GM12878 (cell line): ENCODE data around the gene NAGK. TPM values are rescaled to one million over a fixed set of nuclear protein-coding genes. Genes with fewer than 3 reads are reported as not detected.
"Not testable (repeated sequence)": the region's sequence is repeated elsewhere in the genome, so short reads cannot be mapped to it uniquely, and the experiment has no call there.

Experiments
- ATAC-seq: fragments of 200-7000 bp; cut with Tn5 transposase; 3 replicates; pipeline ENCODE4 v1.9.1; 2020; ENCODE audit warnings: mild to moderate bottlenecking, moderate library complexity
- BruUV-seq: library from RNA; stranded (reverse); fragments of 400-500 nt; replicated peaks from 2 replicates; lab custom pipeline; 2021; lab: Mats Ljungman, UMichigan
- CTCF ChIA-PET: fragments of 300-600 bp; sonication (Branson Sonifier 250); formaldehyde crosslinking; extraction: SDS; loops from one replicate; lab custom pipeline; 2021; ENCODE audit warnings: inconsistent platforms; lab: Yijun Ruan, JAX
- POLR2A ChIA-PET: fragments of 350-600 bp; formaldehyde crosslinking; extraction: SDS; loops from one replicate; lab custom pipeline; 2021; ENCODE audit warnings: inconsistent platforms; lab: Charles Lee
- RAD21 ChIA-PET: fragments of 300-600 bp; sonication (Branson Sonifier 250); formaldehyde crosslinking; loops from one replicate; lab custom pipeline; 2023; ENCODE audit warnings: antibody characterized with exemption; ENCODE audit not compliant: unreplicated experiment; lab: Charles Lee
- SMC1A ChIA-PET: fragments of 300-600 bp; sonication (Branson Sonifier 250); formaldehyde crosslinking; loops from one replicate; lab custom pipeline; 2023; ENCODE audit not compliant: unreplicated experiment, uncharacterized antibody; lab: Charles Lee
- DNase-seq: peaks from one replicate; pipeline ENCODE4 v3.0.0-alpha.2; 2011; ENCODE audit warnings: low read depth, low spot score
- FAIRE-seq: peaks from 3 replicates; lab custom pipeline; 2011; peaks lifted over from hg19 to GRCh38; lab: Jason Lieb, UNC
- H2AFZ ChIP-seq: 2 replicates; pipeline ENCODE4 v1.6.0; 2011; ENCODE audit warnings: low read depth, low read length, control low read depth; ENCODE audit not compliant: control insufficient read depth
- H3K27ac ChIP-seq: 2 replicates; pipeline ENCODE4 v1.5.1; 2011; ENCODE audit warnings: control low read depth; ENCODE audit not compliant: control insufficient read depth, insufficient read depth
- H3K27me3 ChIP-seq, 2 experiments: replicated peaks in 1 of 2; 2 replicates each; pipeline versions ENCODE4 v1.6.0 to v1.6.1; 2011; ENCODE audit warnings: low read length in 1 of 2; ENCODE audit not compliant: control insufficient read depth in 2 of 2, insufficient read depth in 2 of 2
- H3K36me3 ChIP-seq, 2 experiments: 2 replicates each; pipeline ENCODE4 v1.5.1; 2011; ENCODE audit warnings: low read length in 1 of 2; ENCODE audit not compliant: control insufficient read depth in 2 of 2, insufficient read depth in 2 of 2
- H3K4me1 ChIP-seq: 2 replicates; pipeline ENCODE4 v1.6.1; 2011; ENCODE audit warnings: mild to moderate bottlenecking, low read length, moderate library complexity, mixed read lengths; ENCODE audit not compliant: control insufficient read depth, insufficient read depth
- H3K4me2 ChIP-seq: 2 replicates; pipeline ENCODE4 v1.6.0; 2011; ENCODE audit warnings: control low read depth; ENCODE audit not compliant: control insufficient read depth, insufficient read depth
- H3K4me3 ChIP-seq: fragments of 200-600 bp; sonication (generic); 2 replicates; pipeline ENCODE4 v1.5.1; 2016
- H3K79me2 ChIP-seq: 2 replicates; pipeline ENCODE4 v1.6.0; 2011; ENCODE audit warnings: low read length; ENCODE audit not compliant: control insufficient read depth, insufficient read depth
- H3K9ac ChIP-seq: 2 replicates; pipeline ENCODE4 v1.8.0; 2011; ENCODE audit warnings: low read length, control low read depth, mixed read lengths; ENCODE audit not compliant: control insufficient read depth, insufficient read depth
- H3K9me3 ChIP-seq: replicated peaks from 3 replicates; pipeline ENCODE4 v1.5.1; 2011; ENCODE audit warnings: mild to moderate bottlenecking, low read length; ENCODE audit not compliant: control insufficient read depth, insufficient read depth
- H4K20me1 ChIP-seq: 2 replicates; pipeline ENCODE4 v1.6.0; 2011; ENCODE audit not compliant: control insufficient read depth, insufficient read depth
- WGBS: methylation state at CpG from one replicate; pipeline ENCODE4 v1.1.6; 2016; ENCODE audit warnings: low lambda C conversion rate; ENCODE audit not compliant: insufficient replicate concordance, insufficient coverage; ENCODE audit errors: missing lambda C conversion rate; 5-methylcytosine and 5-hydroxymethylcytosine counted together
- in situ Hi-C: fragments of 300-500 bp; cut with MboI; formaldehyde crosslinking; loops from 9 replicates; pipeline ENCODE4 v1.14.3; 2018; ENCODE audit warnings: mixed read lengths
- intact Hi-C: fragments of 100-400 bp; cut with micrococcal nuclease; formaldehyde crosslinking; loops from one replicate; pipeline ENCODE4 v1.14.2; 2022; ENCODE audit not compliant: unreplicated experiment
- polyA plus RNA-seq, 11 experiments: library from polyadenylated mRNA; depleted of rRNA in 4 of 11; unstranded in 6 of 11; stranded (reverse) in 5 of 11; fragments of >200 nt; fragmentation: Nextera tagmentation in 4 of 11; fragmentation: Illumina TruSeq in 1 of 11; extraction: Ambion mirVana in 4 of 11; extraction: Trizol in 1 of 11; gene quantifications; 1 replicate in 1 of 11; 2 replicates in 10 of 11; pipeline versions ENCODE4 v1.2.1 to v1.2.3, GENCODE V29; 2011 to 2016; ENCODE audit warnings: inconsistent platforms in 2 of 11, missing spikeins in 2 of 11, low read depth in 1 of 11
- total RNA-seq, 4 experiments: library from RNA; depleted of rRNA in 3 of 4; stranded (reverse); fragments of >200 nt in 3 of 4; fragmentation: Illumina TruSeq in 1 of 4; extraction: Trizol in 1 of 4; gene quantifications; 2 replicates each; pipeline versions ENCODE4 v1.2.1 to v1.2.3, GENCODE V29; 2013 to 2021

NAGK gene
- total and polyA plus RNA-seq, 10 of the 15 experiments (the other 5 are each of a cell fraction or from before 2014, with no cell fraction given): 67.7 to 137 (median 115) TPM

DNA sequence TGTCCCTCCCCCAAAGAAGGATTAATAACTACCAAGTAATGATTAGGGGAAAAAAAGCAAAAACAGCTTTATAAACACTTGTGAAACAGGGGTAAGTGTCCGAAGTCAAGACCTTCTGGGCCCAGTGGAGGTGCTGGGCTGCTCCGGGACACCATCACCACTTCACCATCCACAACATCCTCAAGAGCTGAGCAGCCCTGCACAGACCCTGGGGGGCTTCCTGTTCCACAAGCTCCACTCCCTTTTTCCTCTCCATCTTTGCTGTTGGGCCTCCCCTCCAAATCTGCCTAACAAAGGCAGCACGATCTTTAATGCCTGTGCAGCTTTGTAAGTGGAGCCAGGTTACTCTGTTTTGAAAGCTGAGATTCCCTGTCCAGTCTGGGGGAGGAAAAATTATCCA lies 14.8 kb downstream of the NAGK start:
- H3K27me3 ChIP-seq, H3K9me3 ChIP-seq, BruUV-seq, in situ Hi-C loops, RAD21 ChIA-PET, intact Hi-C loops, ATAC-seq, H3K79me2 ChIP-seq, H3K27ac ChIP-seq, H3K9ac ChIP-seq, H3K4me2 ChIP-seq, H3K36me3 ChIP-seq, H2AFZ ChIP-seq, H4K20me1 ChIP-seq, FAIRE-seq, DNase-seq, H3K4me3 ChIP-seq: not testable (repeated sequence)
- WGBS: no CpG with 5 or more reads among the region's 3 CpGs
- peaks cover 14% of the 10 kb centered on the region for H3K4me1 ChIP-seq
- CTCF ChIA-PET: interaction anchor here (1.8 to 4.1 kb wide), 2 partner anchors 12 to 17 kb away, joined by 10 to 36 read pairs; no protein-coding TSS in a partner anchor
- SMC1A ChIA-PET: interaction anchor here (2.0 kb wide), 1 partner anchor 13 kb away, joined by 11 read pairs; no protein-coding TSS in a partner anchor
- POLR2A ChIA-PET: interaction anchor here (1.8 kb wide), 1 partner anchor 13 kb away, joined by 4 read pairs; no protein-coding TSS in a partner anchor

- H3K9ac ChIP-seq, H3K79me2 ChIP-seq, intact Hi-C loops, H4K20me1 ChIP-seq, H3K4me3 ChIP-seq, H3K27ac ChIP-seq, H2AFZ ChIP-seq, DNase-seq, BruUV-seq, H3K9me3 ChIP-seq, SMC1A ChIA-PET, in situ Hi-C loops, H3K4me2 ChIP-seq, H3K27me3 ChIP-seq, FAIRE-seq, H3K36me3 ChIP-seq, ATAC-seq: not testable (repeated sequence)
- H3K4me1 ChIP-seq: peaks cover 14% of the 10 kb centered on the region
- ChIA-PET RAD21 (interaction anchor here (0.9 kb wide), 1 partner anchor 14 kb away, joined by 3 read pairs; no protein-coding TSS in a partner anchor), POLR2A (interaction anchor here (0.6 to 1.2 kb wide), 2 partner anchors 15 to 278 kb away, joined by 3 to 4 read pairs; partner anchors contain the start of gene NAGK), CTCF (interaction anchor here (1.2 to 4.1 kb wide), 2 partner anchors 13 to 16 kb away, joined by 3 to 36 read pairs; no protein-coding TSS in a partner anchor)
- WGBS: 56% methylated on average over 10 of the region's 13 CpGs
Measured at GRCh38 chr2:71083752-71084312, 15.4 kb downstream of the NAGK start.

DNA sequence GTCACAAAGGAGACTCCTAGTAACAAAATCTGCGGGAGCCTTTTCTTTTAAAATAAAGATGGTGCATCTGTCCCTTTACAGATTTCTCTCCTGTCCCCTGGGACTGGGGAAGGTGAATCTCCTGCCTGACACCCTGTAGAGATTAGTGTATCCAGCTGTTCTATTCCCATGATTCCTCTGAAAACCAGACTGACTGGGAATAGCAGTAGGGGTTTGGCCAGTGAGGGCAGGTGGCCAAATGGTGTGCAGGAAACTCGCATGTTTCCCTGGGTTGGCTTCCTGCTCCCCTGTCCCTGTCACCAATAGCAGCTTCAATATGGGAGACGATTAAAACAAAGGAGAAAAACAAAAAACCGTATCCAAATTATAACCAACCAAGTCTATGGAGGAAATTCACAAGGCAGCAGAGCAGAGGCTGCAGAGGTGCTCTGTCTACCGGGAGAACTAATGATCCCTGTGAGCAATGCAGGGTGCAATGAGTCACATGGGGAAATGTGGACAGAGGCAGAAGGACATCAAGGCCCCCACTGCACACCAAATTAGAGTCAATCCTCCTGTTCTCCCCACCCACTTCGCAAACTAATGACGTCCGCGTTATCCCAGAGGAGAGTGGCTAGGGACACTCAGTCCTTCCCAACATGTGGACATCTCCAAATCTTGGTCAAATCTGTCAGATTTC lies 17.0 kb downstream of the NAGK start:
- H3K4me2 ChIP-seq, H3K36me3 ChIP-seq, BruUV-seq, H3K79me2 ChIP-seq, in situ Hi-C loops, RAD21 ChIA-PET, POLR2A ChIA-PET, H4K20me1 ChIP-seq, DNase-seq, H3K9ac ChIP-seq, H3K9me3 ChIP-seq, FAIRE-seq, CTCF ChIA-PET, ATAC-seq, H3K27me3 ChIP-seq, H2AFZ ChIP-seq, intact Hi-C loops, H3K4me3 ChIP-seq, H3K27ac ChIP-seq: not testable (repeated sequence)
- 72% methylated on average over 8 of the region's 9 CpGs for WGBS
- peaks cover 14% of the 10 kb centered on the region for H3K4me1 ChIP-seq
- SMC1A ChIA-PET: interaction anchor here (0.6 kb wide), 1 partner anchor 27 kb away, joined by 3 read pairs; no protein-coding TSS in a partner anchor
